CD4-positive, alpha-beta T cell treated with Interleukin-21 for 1 hour (primary cell): Measurements from ENCODE around the gene ZCCHC24.

Experiments
- DNase-seq: peaks from one replicate; pipeline ENCODE4 v3.0.0-alpha.2; 2020

ZCCHC24 gene

GRCh38 chr10:79430325-79430905 is 15.0 kb downstream of the ZCCHC24 start:
- DNase-seq = no peak

- DNase-seq = no peak
Observed at GRCh38 chr10:79429751-79430150, 15.7 kb downstream of the ZCCHC24 start.

GRCh38 chr10:79427965-79428364 is 17.5 kb downstream of the ZCCHC24 start:
- no peak for DNase-seq

- no peak for DNase-seq
Observed at GRCh38 chr10:79425074-79425532, 20.3 kb downstream of the ZCCHC24 start.

- DNase-seq = no peak
Observed at GRCh38 chr10:79424221-79425073, 21.0 kb downstream of the ZCCHC24 start.

- no peak for DNase-seq
Observed at GRCh38 chr10:79422178-79422892, 23.1 kb downstream of the ZCCHC24 start.

GRCh38 chr10:79420974-79421688 is 24.3 kb downstream of the ZCCHC24 start:
- no peak for DNase-seq

- DNase-seq = no peak
Observed at GRCh38 chr10:79418886-79419595, 26.4 kb downstream of the ZCCHC24 start.

- DNase-seq = no peak
Observed at GRCh38 chr10:79418274-79418673, 27.1 kb downstream of the ZCCHC24 start.

- DNase-seq = no peak
Observed at GRCh38 chr10:79417731-79418130, 27.7 kb downstream of the ZCCHC24 start.

- no peak for DNase-seq
Observed at GRCh38 chr10:79417266-79417665, 28.2 kb downstream of the ZCCHC24 start.

GRCh38 chr10:79416578-79417255 is 28.7 kb downstream of the ZCCHC24 start:
- DNase-seq = no peak

GRCh38 chr10:79415736-79416577 is 29.5 kb downstream of the ZCCHC24 start:
- DNase-seq = no peak

- no peak for DNase-seq
Observed at GRCh38 chr10:79414714-79415113, 30.7 kb downstream of the ZCCHC24 start.

- DNase-seq = no peak
Observed at GRCh38 chr10:79413196-79413595, 32.2 kb downstream of the ZCCHC24 start.

- DNase-seq = no peak
Observed at GRCh38 chr10:79412516-79412915, 32.9 kb downstream of the ZCCHC24 start.

- DNase-seq = no peak
Observed at GRCh38 chr10:79411546-79412495, 33.6 kb downstream of the ZCCHC24 start.

GRCh38 chr10:79410315-79411094 is 34.9 kb downstream of the ZCCHC24 start:
- no peak for DNase-seq

- no peak for DNase-seq
Observed at GRCh38 chr10:79409726-79410085, 35.7 kb downstream of the ZCCHC24 start.
